Skeletal muscle tissue (tissue), 4 donors: ENCODE results near the gene GP1BB. TPM values are rescaled to one million over a fixed set of nuclear protein-coding genes. Genes with fewer than 3 reads are reported as not detected.

Experiments used
- H3K27ac ChIP-seq: one replicate; pipeline ENCODE4 v1.7.0; 2013; ENCODE audit warnings: mild to moderate bottlenecking, low read depth, low read length, inconsistent platforms
- H3K27me3 ChIP-seq, 3 donors: one replicate each; pipeline ENCODE4 v1.7.0; 2013; ENCODE audit warnings: low read length in 3 of 3; ENCODE audit not compliant: control insufficient read depth in 3 of 3, insufficient read depth in 3 of 3
- H3K36me3 ChIP-seq, 3 donors: one replicate each; pipeline ENCODE4 v1.7.0; 2013; ENCODE audit warnings: low read length in 3 of 3; ENCODE audit not compliant: control insufficient read depth in 3 of 3, insufficient read depth in 3 of 3
- H3K4me1 ChIP-seq, 3 donors: one replicate each; pipeline ENCODE4 v1.7.0; 2013; ENCODE audit warnings: low read length in 3 of 3, mild to moderate bottlenecking in 3 of 3; ENCODE audit not compliant: control insufficient read depth in 3 of 3, insufficient read depth in 3 of 3
- H3K4me3 ChIP-seq, 3 donors: one replicate each; pipeline ENCODE4 v1.7.0; 2013; ENCODE audit warnings: low read length in 3 of 3
- H3K9ac ChIP-seq, 3 donors: one replicate each; pipeline ENCODE4 v1.7.0; 2013; ENCODE audit warnings: low read length in 3 of 3, mild to moderate bottlenecking in 3 of 3, moderate library complexity in 2 of 3, low read depth in 1 of 3
- H3K9me3 ChIP-seq, 3 donors: one replicate each; pipeline ENCODE4 v1.7.0; 2013; ENCODE audit warnings: low read length in 3 of 3; ENCODE audit not compliant: control insufficient read depth in 3 of 3
- total RNA-seq: library from RNA; depleted of rRNA; stranded (reverse); fragments of >200 nt; gene quantifications from one replicate; pipeline ENCODE4 v1.2.3, GENCODE V29; 2014
- donor health status: Osteomylitis.

GP1BB gene
- total RNA-seq, 1 donor from 2014 or later, result 6.8 TPM

GRCh38 chr22:19759427-19760057, 36.2 kb downstream of the GP1BB start:
- no peak overlapping the region for H3K4me3 ChIP-seq
- H3K36me3 ChIP-seq, result peaks cover 0 to 2% (median 0%) of the 10 kb centered on the region in 3 donors
- H3K9me3 ChIP-seq, result no peaks in the 10 kb centered on the region
- no peak overlapping the region for H3K27ac ChIP-seq
- H3K9ac ChIP-seq, result peak overlapping the region in 1 of 3 donors; percentile 25
- H3K4me1 ChIP-seq, result peaks cover 8 to 12% (median 12%) of the 10 kb centered on the region in 3 donors
- H3K27me3 ChIP-seq, result peaks cover 14 to 54% (median 18%) of the 10 kb centered on the region in 3 donors

- H3K4me1 ChIP-seq, result peaks cover 8 to 12% (median 12%) of the 10 kb centered on the region in 3 donors
- H3K27ac ChIP-seq, result peak within 1 kb of the TSS; percentile 38
- H3K9me3 ChIP-seq, result no peaks in the 10 kb centered on the region
- H3K4me3 ChIP-seq, result peak within 1 kb of the TSS; percentile 66 to 81 (median 67)
- H3K27me3 ChIP-seq, result peaks cover 9 to 49% (median 20%) of the 10 kb centered on the region in 3 donors
- H3K9ac ChIP-seq, result peak within 1 kb of the TSS; percentile 75 to 91 (median 81)
- H3K36me3 ChIP-seq, result peaks cover 0 to 3% (median 3%) of the 10 kb centered on the region in 3 donors
Measured at GRCh38 chr22:19760058-19760950, 37.0 kb downstream of the GP1BB start, which contains the start of gene TBX1. TSS of gene TBX1 (plus strand) at chr22:19760778. CDS start at chr22:19760844, 66 bp downstream.

- H3K27ac ChIP-seq, result peak overlapping the region; percentile 38
Measured at GRCh38 chr22:19760951-19761724, 37.8 kb downstream of the GP1BB start.

GRCh38 chr22:19761725-19762567, 38.6 kb downstream of the GP1BB start:
- Histone ChIP-seq H3K36me3 (peaks cover 0 to 3% (median 3%) of the 10 kb centered on the region in 3 donors), H3K9me3 (no peaks in the 10 kb centered on the region), H3K4me3 (peak overlapping the region; percentile 66 to 81 (median 67)), H3K27ac (peak overlapping the region; percentile 38), H3K9ac (peak overlapping the region; percentile 75 to 91 (median 81)), H3K27me3 (peaks cover 2 to 36% (median 13%) of the 10 kb centered on the region in 3 donors), H3K4me1 (peaks cover 8 to 12% (median 12%) of the 10 kb centered on the region in 3 donors)

More at GRCh38 chr22:19760951-19761724, 37.8 kb downstream of the GP1BB start:
- Histone ChIP-seq H3K4me3 (peak overlapping the region; percentile 66 to 81 (median 67)), H3K9ac (peak overlapping the region; percentile 75 to 91 (median 81)), H3K27me3 (peaks cover 7 to 41% (median 16%) of the 10 kb centered on the region in 3 donors), H3K9me3 (no peaks in the 10 kb centered on the region), H3K4me1 (peaks cover 8 to 12% (median 12%) of the 10 kb centered on the region in 3 donors), H3K36me3 (peaks cover 0 to 3% (median 3%) of the 10 kb centered on the region in 3 donors)

GRCh38 chr22:19762568-19763457, 39.5 kb downstream of the GP1BB start:
- peaks cover 8 to 16% (median 13%) of the 10 kb centered on the region in 3 donors for H3K4me1 ChIP-seq

GRCh38 chr22:19763458-19764298, 40.3 kb downstream of the GP1BB start:
- peaks cover 11 to 23% (median 19%) of the 10 kb centered on the region in 3 donors for H3K4me1 ChIP-seq
- peaks cover 5 to 43% (median 21%) of the 10 kb centered on the region in 3 donors for H3K27me3 ChIP-seq
- H3K36me3 ChIP-seq, result peaks cover 0 to 8% (median 7%) of the 10 kb centered on the region in 3 donors
- H3K27ac ChIP-seq, result no peak overlapping the region
- H3K9ac ChIP-seq, result peak overlapping the region in 1 of 3 donors; percentile 91
- H3K9me3 ChIP-seq, result no peaks in the 10 kb centered on the region
- H3K4me3 ChIP-seq, result no peak overlapping the region

More at GRCh38 chr22:19762568-19763457, 39.5 kb downstream of the GP1BB start:
- Histone ChIP-seq H3K4me3 (peak overlapping the region; percentile 66 to 81 (median 67)), H3K9ac (peak overlapping the region; percentile 75 to 91 (median 81)), H3K27ac (peak overlapping the region; percentile 38), H3K27me3 (peaks cover 2 to 41% (median 17%) of the 10 kb centered on the region in 3 donors), H3K36me3 (peaks cover 0 to 6% (median 4%) of the 10 kb centered on the region in 3 donors), H3K9me3 (no peaks in the 10 kb centered on the region)

- Histone ChIP-seq H3K27me3 (peaks cover 8 to 37% (median 21%) of the 10 kb centered on the region in 3 donors), H3K4me1 (peaks cover 11 to 23% (median 19%) of the 10 kb centered on the region in 3 donors), H3K4me3 (no peak overlapping the region), H3K36me3 (peaks cover 0 to 8% (median 7%) of the 10 kb centered on the region in 3 donors), H3K9ac (no peak overlapping the region), H3K27ac (no peak overlapping the region), H3K9me3 (no peaks in the 10 kb centered on the region)
Measured at GRCh38 chr22:19764299-19764593, 40.9 kb downstream of the GP1BB start.
